Measurements from ENCODE around the gene CIB2.
"Not testable (repeated sequence)": the region's sequence is repeated elsewhere in the genome, so short reads cannot be mapped to it uniquely, and the experiment has no call there.

Gene CIB2
- long read RNA-seq, donor 1, transcript CIB2-201 (6 exons, 1,598 nt): major isoform, 13 of 15 reads
- long read RNA-seq, donor 1, partial matches to known transcripts: 0 of 15 reads
- long read RNA-seq, donor 1, other reads (novel, unspliced or antisense): 0 of 15 reads
- long read RNA-seq, donor 2, partial matches to known transcripts: 0 of 4 reads
- long read RNA-seq, donor 2, other reads (novel, unspliced or antisense): 0 of 4 reads
- long read RNA-seq, donor 3, partial matches to known transcripts: 0 of 5 reads
- long read RNA-seq, donor 3, other reads (novel, unspliced or antisense): 0 of 5 reads
- long read RNA-seq, donor 4, transcript CIB2-201 (6 exons, 1,598 nt): major isoform, 9 of 9 reads
- long read RNA-seq, donor 4, partial matches to known transcripts: 0 of 9 reads
- long read RNA-seq, donor 4, other reads (novel, unspliced or antisense): 0 of 9 reads
- long read RNA-seq, donor 5, transcript CIB2-201 (6 exons, 1,598 nt): major isoform, 9 of 13 reads
- long read RNA-seq, donor 5, partial matches to known transcripts: 0 of 13 reads
- long read RNA-seq, donor 5, other reads (novel, unspliced or antisense): 0 of 13 reads
- long read RNA-seq, donor 6, transcript CIB2-201 (6 exons, 1,598 nt): major isoform, 8 of 11 reads
- long read RNA-seq, donor 6, partial matches to known transcripts: 0 of 11 reads
- long read RNA-seq, donor 6, other reads (novel, unspliced or antisense): 0 of 11 reads
- long read RNA-seq, donor 7: 0 reads
- long read RNA-seq, donor 8, transcript CIB2-201 (6 exons, 1,598 nt): major isoform, 10 of 11 reads
- long read RNA-seq, donor 8, partial matches to known transcripts: 0 of 11 reads
- long read RNA-seq, donor 8, other reads (novel, unspliced or antisense): 0 of 11 reads

GRCh38 chr15:78131295-78132061, at the start of gene CIB2:
Gene CIB2 (minus strand): TSS chr15:78131445. CDS start chr15:78131215, 230 bp downstream.
- peak; percentile 87 for DNase-seq

DNA sequence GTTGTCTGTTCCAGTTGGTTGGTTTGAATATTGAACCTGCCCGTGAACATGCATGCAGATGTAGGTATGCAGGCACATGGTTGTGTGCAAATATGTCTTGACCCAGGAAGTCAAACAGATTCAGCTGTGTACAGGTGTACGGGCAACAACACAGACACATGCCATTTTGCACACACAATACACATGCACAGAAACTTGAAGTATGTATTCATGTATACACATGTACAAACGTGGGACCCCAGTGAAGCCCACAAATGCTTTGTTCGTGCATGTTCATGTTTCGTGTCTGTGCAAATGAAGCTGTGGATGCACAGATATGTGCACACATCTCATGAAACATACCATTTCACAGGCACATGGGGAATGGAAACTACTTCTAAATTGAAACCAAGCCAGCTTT, 48.7 kb upstream of the CIB2 start:
- DNase-seq: no peak

- DNase-seq: no peak
Measured at GRCh38 chr15:78179286-78179840, 48.1 kb upstream of the CIB2 start.

- DNase-seq: no peak
Measured at GRCh38 chr15:78178064-78178463, 46.8 kb upstream of the CIB2 start.

GRCh38 chr15:78177447-78177873, 46.2 kb upstream of the CIB2 start:
- DNase-seq: peak; percentile 20

DNA sequence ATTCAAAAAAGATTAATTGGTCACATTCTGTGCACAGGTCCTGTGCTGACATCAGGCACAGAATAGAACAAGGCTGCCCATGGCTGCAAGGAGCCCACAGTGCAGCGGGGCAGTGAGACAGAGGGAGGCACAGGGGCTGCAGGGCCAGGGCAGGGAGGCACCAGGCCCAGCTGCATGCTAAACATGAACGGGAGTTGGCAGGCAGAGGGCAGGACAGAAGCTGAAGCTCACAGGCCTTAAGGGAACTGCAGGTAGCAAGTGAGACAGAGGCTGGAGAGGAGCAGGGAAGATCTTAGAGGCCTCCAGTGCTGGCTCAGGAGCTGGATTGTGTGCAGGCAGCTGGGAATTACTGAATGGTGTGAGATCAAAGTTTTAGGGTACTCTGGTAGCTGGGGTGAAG, 44.1 kb upstream of the CIB2 start:
- no peak for DNase-seq

DNA sequence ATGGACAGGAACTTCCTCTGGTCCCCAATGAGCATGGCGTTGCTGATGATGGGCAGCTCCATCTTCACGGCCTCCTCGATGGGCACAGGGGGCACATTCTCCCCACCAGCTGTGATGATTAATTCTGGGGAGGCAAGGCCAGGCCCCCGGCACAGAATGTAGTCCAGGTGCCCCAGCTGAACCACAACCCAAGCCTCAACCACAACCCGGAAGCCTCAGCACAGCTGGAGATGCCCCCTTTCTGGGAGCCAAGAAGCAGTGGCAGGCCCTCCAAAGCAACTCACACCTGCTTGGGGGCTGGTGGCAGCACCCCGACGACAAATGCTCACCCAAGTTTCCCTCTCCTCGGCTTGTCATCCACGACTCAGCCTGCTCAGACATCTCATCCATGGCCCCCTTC, 43.2 kb upstream of the CIB2 start:
- DNase-seq: no peak

- no peak for DNase-seq
Measured at GRCh38 chr15:78171864-78172472, 40.7 kb upstream of the CIB2 start.

DNA sequence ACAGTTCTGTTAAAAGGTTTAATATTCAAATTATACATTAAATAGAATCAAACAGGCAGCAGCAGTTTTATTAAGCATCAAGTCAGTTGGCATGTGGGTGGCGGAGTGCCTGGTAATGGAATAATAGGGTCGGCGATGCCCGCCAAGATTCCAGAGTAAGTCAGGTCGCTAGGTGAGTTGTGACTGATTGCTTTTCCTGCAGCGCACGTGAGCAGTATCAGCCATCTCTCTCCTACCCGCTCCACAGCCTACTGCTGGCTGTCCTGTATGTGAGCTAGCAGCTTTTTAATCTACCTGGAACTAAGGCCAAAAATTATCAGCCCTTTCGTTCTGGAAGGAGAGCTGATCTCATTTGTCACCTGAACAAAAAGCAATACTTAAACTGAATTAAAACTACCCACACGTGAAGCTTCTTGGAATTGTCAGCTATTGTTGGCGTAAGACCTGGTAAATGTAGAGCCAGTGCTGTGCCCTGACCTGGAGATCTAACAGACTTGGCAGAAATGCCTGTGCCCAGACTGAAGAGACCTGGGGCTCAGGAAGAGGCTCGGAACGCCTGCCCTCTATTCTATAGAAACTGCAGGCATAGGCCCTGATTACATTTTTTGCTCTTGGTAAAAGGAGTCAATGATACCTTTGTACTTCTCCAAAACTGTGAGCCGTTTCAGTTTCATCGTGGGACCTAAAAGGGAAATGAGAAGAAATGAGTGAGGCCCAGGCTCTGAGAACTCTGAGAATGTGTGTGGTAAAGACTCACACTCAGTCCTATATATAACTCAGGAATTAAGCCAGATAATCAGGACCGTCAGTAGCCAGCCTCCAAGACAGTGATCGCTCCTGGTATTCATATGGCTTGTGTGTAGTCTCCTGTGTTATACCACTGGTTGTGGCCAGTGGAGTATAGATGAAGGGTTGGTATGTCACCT, 39.9 kb upstream of the CIB2 start:
- DNase-seq: no peak

GRCh38 chr15:78168608-78169007, 37.4 kb upstream of the CIB2 start:
- DNase-seq: no peak

- no peak for DNase-seq
Measured at GRCh38 chr15:78167227-78167888, 36.1 kb upstream of the CIB2 start.

DNA sequence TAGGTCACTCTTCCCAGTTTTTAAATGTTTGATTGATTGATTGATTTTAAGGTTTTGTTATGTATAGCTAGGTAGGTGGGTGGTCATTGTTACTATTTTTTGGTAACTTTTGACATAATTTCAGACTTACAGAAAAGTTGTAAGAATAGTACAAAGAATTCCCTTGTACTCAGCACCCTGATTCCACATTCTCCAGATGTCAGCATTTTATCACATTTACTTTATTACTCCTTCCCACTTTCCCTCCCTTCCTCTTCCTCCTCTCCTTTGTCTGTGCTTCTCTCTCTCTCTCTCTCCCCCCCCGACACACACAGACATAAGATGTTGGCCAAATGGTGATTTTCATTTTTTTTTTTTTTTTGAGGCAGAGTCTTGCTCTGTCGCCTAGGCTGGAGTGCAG, 32.8 kb upstream of the CIB2 start:
- DNase-seq: no peak

DNA sequence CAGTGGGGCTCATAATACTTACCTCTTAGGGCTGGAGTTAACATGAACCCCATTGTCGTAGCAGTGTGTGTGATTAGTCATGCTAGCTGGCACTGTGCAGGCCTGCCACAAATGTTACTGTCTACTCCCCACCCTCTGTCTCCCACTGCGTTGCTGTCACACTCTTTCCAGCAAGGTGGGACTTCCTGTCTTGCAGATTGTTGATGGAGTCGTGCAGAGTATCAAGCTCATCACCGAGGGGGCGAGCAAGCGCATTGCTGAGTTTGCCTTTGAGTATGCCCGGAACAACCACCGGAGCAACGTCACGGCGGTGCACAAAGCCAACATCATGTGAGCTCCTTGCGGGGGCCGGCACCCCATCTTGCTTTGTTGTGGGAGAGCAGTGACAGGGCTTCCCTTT, 30.8 kb upstream of the CIB2 start:
- no peak for DNase-seq

DNA sequence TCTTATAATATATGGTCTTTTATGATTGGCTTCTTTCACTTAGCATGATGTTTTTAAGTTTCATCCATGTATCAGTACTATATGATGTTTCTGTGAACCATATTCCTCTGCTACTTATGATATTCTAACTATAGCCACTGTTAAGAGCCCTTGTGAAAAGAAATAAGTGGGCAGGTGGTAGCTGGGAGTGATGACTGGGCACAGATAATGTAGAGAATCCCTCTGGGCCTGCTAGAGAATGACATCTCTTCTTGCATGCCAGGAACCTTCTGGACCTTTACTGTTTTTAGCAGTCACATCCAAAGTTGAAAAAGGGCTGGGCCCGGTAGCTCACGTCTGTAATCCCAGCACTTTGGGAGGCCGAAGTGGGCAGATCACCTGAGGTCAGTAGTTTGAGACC, 28.1 kb upstream of the CIB2 start:
- no peak for DNase-seq

DNA sequence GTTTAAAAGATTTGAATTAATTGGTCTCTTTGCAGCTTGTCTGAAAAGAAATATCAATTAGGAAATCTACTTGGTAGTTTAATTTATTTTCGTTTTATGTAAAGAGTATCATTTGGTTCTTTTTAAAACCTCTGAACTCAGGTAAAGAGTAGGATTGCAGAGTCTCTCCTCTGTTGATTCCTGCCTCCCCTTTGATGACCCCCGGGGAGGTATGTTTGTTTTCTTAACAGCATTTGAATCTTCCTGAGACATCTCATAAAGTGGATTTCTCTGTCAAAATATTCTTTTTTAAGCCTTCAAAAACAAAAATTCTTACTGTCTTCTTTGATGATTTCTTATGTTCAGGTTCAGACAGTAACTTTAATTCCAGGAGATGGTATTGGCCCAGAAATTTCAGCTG, 26.0 kb upstream of the CIB2 start:
- no peak for DNase-seq

GRCh38 chr15:78156653-78157052, 25.4 kb upstream of the CIB2 start:
- DNase-seq: no peak

- DNase-seq: no peak
Measured at GRCh38 chr15:78155355-78155939, 24.2 kb upstream of the CIB2 start.

DNA sequence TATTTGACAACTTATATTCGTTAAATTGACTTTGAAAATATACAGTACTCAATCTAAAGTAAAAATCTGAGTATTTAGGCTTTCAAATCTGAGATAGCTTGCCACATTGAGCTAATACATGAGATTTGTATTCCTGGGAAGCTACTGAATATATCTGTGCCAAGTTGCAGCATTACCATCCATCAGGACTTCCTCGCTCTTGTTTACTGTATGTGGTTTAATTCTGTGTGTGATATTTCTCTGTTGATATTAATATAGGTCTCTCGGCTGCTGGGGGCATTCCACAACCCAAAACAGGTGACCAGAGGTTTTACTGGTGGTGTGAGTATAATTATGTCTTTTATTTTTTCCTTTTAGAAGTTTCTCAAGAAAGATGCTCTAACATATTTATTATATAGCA, 23.7 kb upstream of the CIB2 start:
- DNase-seq: no peak

DNA sequence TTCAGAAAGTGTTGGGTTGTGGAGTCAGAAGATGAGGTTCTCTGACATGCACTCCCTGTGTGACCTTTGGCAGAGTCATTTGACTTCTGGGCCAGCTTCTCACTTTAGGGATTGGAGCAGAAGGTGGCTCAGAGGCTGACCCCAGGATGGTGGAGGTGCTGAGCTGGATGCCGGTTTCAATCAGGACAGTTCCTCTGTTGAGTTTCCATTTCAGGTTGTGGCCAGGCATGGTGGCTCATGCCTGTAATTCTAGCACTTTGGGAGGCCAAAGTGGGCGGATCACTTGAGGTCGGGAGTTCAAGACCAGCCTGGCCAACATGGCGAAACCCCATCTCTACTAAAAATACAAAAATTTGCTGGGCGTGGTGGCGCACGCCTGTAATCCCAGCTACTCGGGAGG, 19.8 kb upstream of the CIB2 start:
- not testable (repeated sequence) for DNase-seq

Data from right kidney (tissue), 9 donors.